HG03571 (cell line): Measurements from ENCODE around the gene NKG7.
"Not testable (repeated sequence)": the region's sequence is repeated elsewhere in the genome, so short reads cannot be mapped to it uniquely, and the experiment has no call there.

Source experiments
- ATAC-seq: cut with Tn5 transposase; IDR thresholded peaks from one replicate; pipeline ENCODE4 v1.9.1; 2021; ENCODE audit not compliant: unreplicated experiment

NKG7 gene, protein sequence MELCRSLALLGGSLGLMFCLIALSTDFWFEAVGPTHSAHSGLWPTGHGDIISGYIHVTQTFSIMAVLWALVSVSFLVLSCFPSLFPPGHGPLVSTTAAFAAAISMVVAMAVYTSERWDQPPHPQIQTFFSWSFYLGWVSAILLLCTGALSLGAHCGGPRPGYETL

GRCh38 chr19:51372649-51373504 is at the start of gene NKG7:
TSS of gene NKG7 (minus strand) at chr19:51372654. CDS start at chr19:51372535, 119 bp downstream.
- ATAC-seq, result no peak

- no peak for ATAC-seq
Observed at GRCh38 chr19:51422053-51422448, 49.6 kb upstream of the NKG7 start.

- ATAC-seq, result no peak
Observed at GRCh38 chr19:51421229-51422052, 49.0 kb upstream of the NKG7 start.

GRCh38 chr19:51420511-51420910 is 48.1 kb upstream of the NKG7 start:
- not testable (repeated sequence) for ATAC-seq

DNA sequence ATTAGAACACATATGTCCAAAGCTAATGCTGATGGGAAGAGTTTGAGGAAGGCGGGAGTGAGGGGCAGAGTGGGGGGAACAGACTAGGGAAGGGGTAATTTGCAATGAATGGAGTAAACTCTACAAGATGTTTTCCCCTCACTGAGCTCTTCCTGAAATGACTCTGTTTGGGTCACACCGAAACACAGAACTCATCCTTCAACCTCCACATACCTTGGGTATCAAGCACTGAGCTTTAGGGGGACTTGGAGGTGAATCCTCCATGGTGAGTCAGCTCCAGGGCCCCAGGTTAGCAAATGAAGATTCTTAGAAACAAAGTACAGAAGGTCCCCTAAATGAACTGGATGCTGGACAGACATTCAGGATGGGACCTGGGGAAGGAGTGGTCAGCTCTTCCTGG is 46.3 kb upstream of the NKG7 start:
- no peak for ATAC-seq

GRCh38 chr19:51417810-51418157 is 45.3 kb upstream of the NKG7 start:
- ATAC-seq, result peak; percentile 43

- peak; percentile 83 for ATAC-seq
Observed at GRCh38 chr19:51417107-51417809, 44.8 kb upstream of the NKG7 start, which contains the start of gene SIGLEC10. TSS of gene SIGLEC10 (minus strand) at chr19:51417642. CDS start at chr19:51417581, 61 bp downstream.

- not testable (repeated sequence) for ATAC-seq
Observed at GRCh38 chr19:51416422-51416821, 44.0 kb upstream of the NKG7 start.

- ATAC-seq, result no peak
Observed at GRCh38 chr19:51415187-51415586, 42.7 kb upstream of the NKG7 start.

- no peak for ATAC-seq
Observed at GRCh38 chr19:51410950-51411748, 38.7 kb upstream of the NKG7 start.

- ATAC-seq, result no peak
Observed at GRCh38 chr19:51407511-51408131, 35.2 kb upstream of the NKG7 start.

DNA sequence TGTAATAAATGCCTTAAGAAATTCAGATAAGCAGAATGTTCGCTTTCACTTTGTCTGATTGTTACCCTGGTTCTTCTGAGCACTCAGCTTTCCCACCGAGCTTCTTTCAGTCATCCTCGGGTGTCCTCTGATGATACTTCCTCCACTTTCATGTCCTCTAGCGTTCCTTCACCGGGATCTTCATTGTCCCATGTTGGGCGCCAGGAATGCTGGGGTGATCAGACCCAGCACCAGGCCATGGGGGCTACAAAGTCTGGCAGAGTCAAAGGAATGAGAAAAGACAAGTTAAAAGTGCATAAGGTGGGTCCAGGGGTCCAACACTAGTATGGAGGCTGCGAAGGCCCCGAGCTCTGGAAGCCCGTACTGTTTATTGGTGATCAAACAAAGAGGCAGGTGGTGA is 29.7 kb upstream of the NKG7 start:
- ATAC-seq, result no peak

GRCh38 chr19:51399936-51400335 is 27.5 kb upstream of the NKG7 start:
- ATAC-seq, result not testable (repeated sequence)

- no peak for ATAC-seq
Observed at GRCh38 chr19:51399231-51399630, 26.8 kb upstream of the NKG7 start.

DNA sequence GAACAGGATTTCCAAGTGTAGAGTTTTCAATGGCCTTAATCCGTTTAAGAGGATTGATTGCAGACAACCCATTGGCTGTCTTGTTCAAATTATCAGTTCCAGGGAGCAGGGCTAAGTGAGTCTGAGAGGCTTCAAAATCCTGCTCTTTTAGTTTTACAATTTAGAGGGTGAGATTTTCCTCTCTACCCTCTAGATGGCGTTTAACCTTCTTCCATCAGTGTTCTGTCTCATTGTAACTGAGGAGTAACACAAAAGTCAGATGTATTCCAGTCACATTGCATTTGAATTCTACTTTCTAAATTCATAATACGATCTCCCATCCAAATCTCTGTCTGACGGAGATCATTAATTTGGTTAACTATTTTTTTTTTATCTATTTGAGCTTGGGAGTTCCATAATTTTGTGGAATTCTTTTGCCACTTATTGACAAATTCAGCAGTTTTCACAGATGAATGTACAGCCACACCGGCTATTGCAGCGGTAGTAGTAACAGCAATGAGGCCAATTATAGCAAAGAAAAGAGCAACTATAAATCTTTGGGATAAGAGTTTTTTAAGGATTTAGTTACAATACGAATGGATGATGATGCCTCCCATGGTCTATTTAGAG is 25.7 kb upstream of the NKG7 start:
- ATAC-seq, result no peak

GRCh38 chr19:51397453-51397852 is 25.0 kb upstream of the NKG7 start:
- not testable (repeated sequence) for ATAC-seq

DNA sequence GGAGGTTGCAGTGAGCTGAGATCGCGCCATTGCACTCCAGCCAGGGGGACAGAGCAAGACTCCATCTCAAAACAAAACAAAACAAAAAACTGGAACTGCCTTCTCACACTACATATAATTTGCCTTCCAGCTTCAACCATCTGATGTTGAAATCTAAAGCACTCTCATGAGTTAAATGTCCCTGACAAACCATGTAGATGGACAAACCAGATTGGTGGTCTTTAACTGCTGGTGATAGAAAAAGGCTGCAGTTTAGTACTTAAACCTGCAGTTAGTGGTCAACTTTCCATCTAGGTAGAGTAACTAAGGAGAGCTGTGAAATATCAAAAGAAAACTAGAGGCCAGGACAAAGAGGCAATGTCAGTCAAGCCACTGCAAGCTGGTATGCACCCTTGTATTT is 23.7 kb upstream of the NKG7 start:
- no peak for ATAC-seq

DNA sequence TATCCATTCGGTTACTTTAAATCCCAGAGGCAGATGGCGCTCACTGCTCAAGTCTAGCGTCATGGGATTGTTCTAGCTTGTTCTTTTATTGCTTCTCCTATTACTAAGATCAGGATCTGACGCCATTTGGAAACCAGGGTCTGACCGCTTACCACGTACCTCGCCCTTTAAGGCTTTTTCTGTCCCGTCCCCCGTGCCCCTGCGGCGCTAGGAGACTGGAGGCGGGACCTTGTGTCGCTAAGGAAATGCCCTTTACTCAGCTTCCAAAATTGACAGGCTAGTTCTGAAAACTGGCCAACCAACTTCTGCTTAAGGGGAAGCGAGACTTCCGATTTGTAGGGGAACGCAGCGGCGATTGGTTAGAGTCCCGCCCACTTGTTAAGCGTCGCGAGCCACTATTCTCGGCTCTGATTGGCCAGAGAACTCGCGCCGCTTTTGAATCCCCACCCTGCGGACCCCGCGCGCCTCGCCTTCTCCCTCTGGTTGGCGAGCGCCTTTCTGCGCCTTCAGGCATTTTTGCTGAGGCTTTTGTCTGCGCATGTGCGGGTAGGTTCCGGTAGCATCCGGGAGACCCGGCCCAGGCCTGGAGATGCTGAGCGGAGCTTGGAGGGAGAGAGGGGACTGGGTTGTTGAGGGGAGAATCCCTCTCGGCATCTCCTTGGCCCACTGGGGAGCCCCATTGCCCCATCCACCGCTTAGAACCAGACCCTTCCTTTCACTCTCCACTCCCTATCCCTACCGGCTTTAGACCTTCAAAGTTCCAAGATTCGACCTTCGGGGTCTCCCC is 21.8 kb upstream of the NKG7 start:
- ATAC-seq, result peak; percentile 82

DNA sequence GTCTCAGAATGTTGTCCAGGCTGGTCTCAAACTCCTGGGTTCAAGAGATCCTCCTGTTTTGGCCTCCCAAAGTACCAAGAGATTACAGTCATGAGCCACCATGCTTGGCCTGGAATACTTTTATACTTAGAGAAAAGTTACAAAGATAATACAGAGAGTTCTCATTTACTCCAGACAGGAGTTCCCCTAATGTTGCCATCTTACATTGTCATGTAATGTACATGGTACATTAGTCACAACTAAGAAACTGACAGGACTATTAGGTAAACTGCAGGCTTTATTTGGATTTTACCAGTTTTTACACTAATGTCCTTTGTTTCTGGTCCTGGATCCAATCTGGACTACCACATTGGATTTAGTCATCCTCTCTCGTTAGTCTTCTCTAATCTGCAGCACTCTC is 20.2 kb upstream of the NKG7 start:
- no peak for ATAC-seq
